ENCODE results near the gene MGLL. TPM values are rescaled to one million over a fixed set of nuclear protein-coding genes. Genes with fewer than 3 reads are reported as not detected.

MGLL gene
- total RNA-seq, 1 donor from 2014 or later: 10.3 TPM

DNA sequence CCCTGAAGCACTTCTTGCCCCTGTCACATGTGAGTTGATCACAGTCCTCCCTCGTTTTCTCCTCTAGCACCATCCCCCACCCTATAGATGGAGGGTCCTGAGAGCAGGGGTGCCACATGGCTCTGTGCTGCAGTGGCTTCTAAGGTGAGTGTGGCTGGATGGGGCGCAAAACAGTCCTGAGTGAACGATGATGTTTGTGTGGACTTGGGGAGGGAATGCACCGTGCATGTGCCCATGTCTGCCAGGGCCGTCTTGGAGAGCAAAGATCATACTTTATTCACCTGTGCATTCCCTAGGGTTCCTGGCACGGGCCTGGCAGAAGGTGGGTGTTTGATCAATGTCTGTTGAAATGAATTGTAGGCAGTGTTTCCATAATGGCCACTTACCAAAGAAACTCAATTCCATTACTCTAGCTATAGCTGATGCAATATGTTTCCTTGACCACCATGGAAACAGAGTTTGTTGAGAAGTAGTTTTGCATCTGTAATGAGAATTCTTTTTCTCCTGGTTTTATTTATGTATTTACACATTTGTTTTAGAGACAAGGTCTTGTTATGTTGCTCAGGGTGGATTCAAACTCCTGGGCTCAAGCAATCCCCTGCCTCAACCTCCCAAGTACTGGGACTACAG, 91.5 kb downstream of the MGLL start:
- Mint-ChIP-seq H3K4me3 (ENCODE audit: unreplicated experiment) (no peak overlapping the region), H3K36me3 (ENCODE audit: unreplicated experiment) (no peaks in the 10 kb centered on the region), H3K27ac (ENCODE audit: unreplicated experiment) (no peak overlapping the region), H3K4me1 (ENCODE audit: low read depth, unreplicated experiment) (peaks cover 27% of the 10 kb centered on the region), H3K9me3 (ENCODE audit: unreplicated experiment) (no peaks in the 10 kb centered on the region), H3K27me3 (ENCODE audit: unreplicated experiment) (peaks cover 6% of the 10 kb centered on the region)
- TF ChIP-seq, protein P1, sequence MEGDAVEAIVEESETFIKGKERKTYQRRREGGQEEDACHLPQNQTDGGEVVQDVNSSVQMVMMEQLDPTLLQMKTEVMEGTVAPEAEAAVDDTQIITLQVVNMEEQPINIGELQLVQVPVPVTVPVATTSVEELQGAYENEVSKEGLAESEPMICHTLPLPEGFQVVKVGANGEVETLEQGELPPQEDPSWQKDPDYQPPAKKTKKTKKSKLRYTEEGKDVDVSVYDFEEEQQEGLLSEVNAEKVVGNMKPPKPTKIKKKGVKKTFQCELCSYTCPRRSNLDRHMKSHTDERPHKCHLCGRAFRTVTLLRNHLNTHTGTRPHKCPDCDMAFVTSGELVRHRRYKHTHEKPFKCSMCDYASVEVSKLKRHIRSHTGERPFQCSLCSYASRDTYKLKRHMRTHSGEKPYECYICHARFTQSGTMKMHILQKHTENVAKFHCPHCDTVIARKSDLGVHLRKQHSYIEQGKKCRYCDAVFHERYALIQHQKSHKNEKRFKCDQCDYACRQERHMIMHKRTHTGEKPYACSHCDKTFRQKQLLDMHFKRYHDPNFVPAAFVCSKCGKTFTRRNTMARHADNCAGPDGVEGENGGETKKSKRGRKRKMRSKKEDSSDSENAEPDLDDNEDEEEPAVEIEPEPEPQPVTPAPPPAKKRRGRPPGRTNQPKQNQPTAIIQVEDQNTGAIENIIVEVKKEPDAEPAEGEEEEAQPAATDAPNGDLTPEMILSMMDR (IDR thresholded peaks at IDR 0.05; ENCODE audit: partially characterized antibody, unreplicated experiment): no peak
- peak; percentile 4 for DNase-seq

- Mint-ChIP-seq H3K4me3 (ENCODE audit: unreplicated experiment) (no peak overlapping the region), H3K36me3 (ENCODE audit: unreplicated experiment) (no peaks in the 10 kb centered on the region), H3K9me3 (ENCODE audit: unreplicated experiment) (no peaks in the 10 kb centered on the region), H3K27ac (ENCODE audit: unreplicated experiment) (no peak overlapping the region), H3K4me1 (ENCODE audit: low read depth, unreplicated experiment) (peaks cover 23% of the 10 kb centered on the region), H3K27me3 (ENCODE audit: unreplicated experiment) (peaks cover 4% of the 10 kb centered on the region)
- DNase-seq: peak; percentile 6
- TF ChIP-seq, protein P1 (IDR thresholded peaks at IDR 0.05; ENCODE audit: partially characterized antibody, unreplicated experiment): no peak
Measured at GRCh38 chr3:127730171-127730570, 92.1 kb downstream of the MGLL start.

DNA sequence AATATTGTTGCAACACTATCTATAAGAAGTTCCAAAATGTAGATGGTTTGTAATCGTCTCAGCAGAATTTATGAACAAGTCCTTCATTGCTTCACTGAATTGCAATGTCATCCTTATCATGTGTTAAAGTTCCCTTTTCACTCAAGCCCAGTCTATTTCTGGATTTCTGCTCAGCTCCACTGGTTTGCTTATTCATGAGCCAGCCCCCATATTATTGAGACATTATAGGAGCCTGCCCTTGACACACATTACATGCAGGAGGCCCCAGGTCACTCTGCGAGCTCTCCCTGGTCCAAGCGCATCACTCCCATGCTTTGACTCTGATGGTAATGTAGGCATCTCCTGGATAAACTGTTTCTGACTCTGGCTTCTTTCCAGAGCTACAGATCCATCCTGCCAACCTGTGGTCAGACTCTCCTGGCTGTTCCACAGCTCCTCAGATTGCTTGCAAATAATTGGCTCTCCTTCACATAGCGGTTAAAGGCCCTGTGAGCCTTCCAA, 92.7 kb downstream of the MGLL start:
- H3K9me3 Mint-ChIP-seq (ENCODE audit: unreplicated experiment): peaks cover 2% of the 10 kb centered on the region
- TF ChIP-seq, protein P1 (IDR thresholded peaks at IDR 0.05; ENCODE audit: partially characterized antibody, unreplicated experiment): no peak
- peak overlapping the region; percentile 15 for H3K27ac Mint-ChIP-seq (ENCODE audit: unreplicated experiment)
- peaks cover 6% of the 10 kb centered on the region for H3K27me3 Mint-ChIP-seq (ENCODE audit: unreplicated experiment)
- DNase-seq: peak; percentile 0
- peaks cover 21% of the 10 kb centered on the region for H3K4me1 Mint-ChIP-seq (ENCODE audit: low read depth, unreplicated experiment)
- H3K36me3 Mint-ChIP-seq (ENCODE audit: unreplicated experiment): no peaks in the 10 kb centered on the region
- H3K4me3 Mint-ChIP-seq (ENCODE audit: unreplicated experiment): no peak overlapping the region

DNA sequence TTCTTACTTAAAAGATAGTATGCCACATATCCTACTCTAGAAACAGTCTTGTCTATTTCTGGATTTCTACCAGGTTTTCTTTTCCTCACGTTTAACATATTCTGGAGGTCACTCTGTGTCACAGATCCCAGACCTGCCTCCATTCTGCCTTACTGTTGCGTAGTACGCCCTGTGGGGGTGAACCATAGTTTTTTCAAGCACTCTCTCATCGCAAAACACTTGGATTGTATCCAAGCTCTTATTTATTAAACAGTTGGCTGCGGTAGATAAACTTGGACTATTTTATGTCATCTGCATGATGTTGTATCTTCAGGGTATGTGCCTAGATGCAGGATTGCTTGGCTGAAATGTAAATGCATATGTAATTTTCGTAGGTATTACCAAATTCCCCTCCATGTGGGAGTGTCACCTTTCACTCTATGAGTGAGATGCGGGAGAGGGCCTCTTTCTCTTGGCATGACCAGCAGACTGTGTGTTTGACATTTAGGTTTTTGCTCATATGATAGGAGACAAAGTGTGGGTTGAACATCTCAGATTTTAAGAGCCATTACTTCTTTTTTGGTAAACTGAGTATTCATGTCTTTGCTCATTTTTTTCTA, 93.8 kb downstream of the MGLL start:
- Mint-ChIP-seq H3K27me3 (ENCODE audit: unreplicated experiment) (peaks cover 8% of the 10 kb centered on the region), H3K36me3 (ENCODE audit: unreplicated experiment) (no peaks in the 10 kb centered on the region), H3K27ac (ENCODE audit: unreplicated experiment) (no peak overlapping the region), H3K4me1 (ENCODE audit: low read depth, unreplicated experiment) (peaks cover 26% of the 10 kb centered on the region), H3K4me3 (ENCODE audit: unreplicated experiment) (no peak overlapping the region), H3K9me3 (ENCODE audit: unreplicated experiment) (peaks cover 6% of the 10 kb centered on the region)
- TF ChIP-seq, protein P1 (IDR thresholded peaks at IDR 0.05; ENCODE audit: partially characterized antibody, unreplicated experiment): no peak
- peak; percentile 2 for DNase-seq

DNA sequence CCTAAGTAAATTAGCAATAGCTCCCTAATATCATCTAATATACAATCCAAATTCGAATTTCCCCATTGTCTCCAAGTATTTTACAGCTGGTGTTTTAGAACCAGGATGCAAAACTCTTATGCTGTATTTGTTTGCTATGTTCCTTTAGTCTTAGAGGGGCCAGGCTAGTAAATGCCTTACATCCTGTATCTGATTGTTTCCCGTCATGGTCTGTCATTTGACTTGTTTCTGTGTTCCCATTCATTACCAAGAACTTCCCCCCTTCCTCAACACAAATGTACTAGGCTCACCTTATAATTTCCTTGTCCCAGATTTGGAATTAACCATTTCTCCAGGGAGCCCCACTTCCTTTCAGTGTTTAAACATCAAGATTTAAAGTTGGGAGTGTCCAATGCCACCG, 95.4 kb downstream of the MGLL start:
- no peak overlapping the region for H3K4me3 Mint-ChIP-seq (ENCODE audit: unreplicated experiment)
- no peaks in the 10 kb centered on the region for H3K36me3 Mint-ChIP-seq (ENCODE audit: unreplicated experiment)
- TF ChIP-seq, protein P1 (IDR thresholded peaks at IDR 0.05; ENCODE audit: partially characterized antibody, unreplicated experiment): no peak
- DNase-seq: no peak
- peaks cover 5% of the 10 kb centered on the region for H3K27me3 Mint-ChIP-seq (ENCODE audit: unreplicated experiment)
- H3K4me1 Mint-ChIP-seq (ENCODE audit: low read depth, unreplicated experiment): peaks cover 37% of the 10 kb centered on the region
- no peak overlapping the region for H3K27ac Mint-ChIP-seq (ENCODE audit: unreplicated experiment)
- peaks cover 6% of the 10 kb centered on the region for H3K9me3 Mint-ChIP-seq (ENCODE audit: unreplicated experiment)

Measured in glutamatergic neuron (in vitro differentiated cells).